Activated CD8-positive, alpha-beta memory T cell treated with anti-CD3 and anti-CD28 coated beads for 4 hours (primary cell): Measurements from ENCODE around the gene CCNQ.

Experiments
- DNase-seq, 2 donors: peaks; one replicate each; pipeline ENCODE4 v3.0.0-alpha.2; 2020; ENCODE audit warnings: low read depth in 2 of 2

Gene CCNQ

DNA sequence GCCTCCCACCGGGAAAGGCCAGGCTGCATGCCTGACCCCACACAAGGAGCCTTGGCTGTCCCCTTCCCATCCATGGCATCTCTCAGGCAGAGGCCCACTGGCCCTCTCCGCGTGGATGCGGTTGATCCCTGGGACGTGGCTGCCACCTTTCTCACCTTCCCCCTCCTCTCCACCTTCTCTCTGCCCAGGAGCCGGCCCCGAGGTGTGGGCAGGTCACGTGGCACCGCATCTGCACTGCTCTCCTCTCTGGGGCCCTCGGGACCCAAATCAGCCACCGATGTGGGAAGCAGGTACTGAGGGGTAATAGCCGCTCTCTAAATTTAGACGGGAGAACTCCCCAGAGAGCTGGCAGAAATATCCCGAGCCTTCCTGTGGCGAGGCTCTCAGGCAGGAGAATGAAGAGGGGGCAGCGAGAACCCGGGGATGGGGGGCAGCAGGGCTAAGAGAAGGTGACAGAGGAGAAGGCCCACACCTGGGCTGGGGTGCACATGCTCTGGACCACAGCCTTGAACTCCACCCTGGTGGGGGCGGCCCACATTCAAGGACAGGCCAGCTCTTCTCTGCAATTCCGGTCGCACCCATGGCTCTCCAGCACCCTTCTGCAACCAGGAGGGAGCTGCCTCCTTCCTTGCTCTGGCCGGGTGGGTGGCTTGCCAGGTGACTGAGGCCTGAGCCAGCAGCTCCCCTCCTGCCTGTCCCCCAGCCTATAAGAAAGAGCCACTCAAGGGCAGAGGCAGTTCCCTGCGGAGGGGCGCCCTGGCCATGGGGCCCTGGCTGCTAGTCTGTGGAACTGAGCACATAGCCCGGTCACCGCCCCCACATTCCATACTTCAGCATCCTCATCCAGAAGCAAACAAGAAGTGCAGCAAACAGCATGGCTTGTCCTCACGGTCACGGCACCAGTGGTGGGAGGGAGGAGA, 38.4 kb upstream of the CCNQ start:
- DNase-seq: no peak

DNA sequence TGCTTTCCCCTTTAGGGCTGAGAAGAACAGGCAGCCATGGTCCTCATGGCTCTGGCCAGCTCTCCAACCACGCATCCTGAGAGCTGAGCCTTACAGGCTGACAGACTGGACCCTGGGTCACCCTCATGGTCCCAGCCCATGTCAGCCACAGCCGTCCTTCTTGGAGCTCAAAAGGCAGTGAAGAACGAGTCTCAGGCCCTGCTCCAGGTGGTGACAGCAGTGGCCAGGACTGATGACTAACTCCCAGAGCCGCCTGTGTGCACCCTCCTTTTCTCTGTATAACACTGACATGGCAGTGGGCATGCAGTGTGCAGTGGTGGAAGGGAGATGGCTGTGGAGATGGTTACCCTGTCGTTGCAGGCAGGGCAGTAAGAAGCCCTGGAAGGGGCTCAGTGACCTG, 37.8 kb upstream of the CCNQ start:
- no peak for DNase-seq

DNA sequence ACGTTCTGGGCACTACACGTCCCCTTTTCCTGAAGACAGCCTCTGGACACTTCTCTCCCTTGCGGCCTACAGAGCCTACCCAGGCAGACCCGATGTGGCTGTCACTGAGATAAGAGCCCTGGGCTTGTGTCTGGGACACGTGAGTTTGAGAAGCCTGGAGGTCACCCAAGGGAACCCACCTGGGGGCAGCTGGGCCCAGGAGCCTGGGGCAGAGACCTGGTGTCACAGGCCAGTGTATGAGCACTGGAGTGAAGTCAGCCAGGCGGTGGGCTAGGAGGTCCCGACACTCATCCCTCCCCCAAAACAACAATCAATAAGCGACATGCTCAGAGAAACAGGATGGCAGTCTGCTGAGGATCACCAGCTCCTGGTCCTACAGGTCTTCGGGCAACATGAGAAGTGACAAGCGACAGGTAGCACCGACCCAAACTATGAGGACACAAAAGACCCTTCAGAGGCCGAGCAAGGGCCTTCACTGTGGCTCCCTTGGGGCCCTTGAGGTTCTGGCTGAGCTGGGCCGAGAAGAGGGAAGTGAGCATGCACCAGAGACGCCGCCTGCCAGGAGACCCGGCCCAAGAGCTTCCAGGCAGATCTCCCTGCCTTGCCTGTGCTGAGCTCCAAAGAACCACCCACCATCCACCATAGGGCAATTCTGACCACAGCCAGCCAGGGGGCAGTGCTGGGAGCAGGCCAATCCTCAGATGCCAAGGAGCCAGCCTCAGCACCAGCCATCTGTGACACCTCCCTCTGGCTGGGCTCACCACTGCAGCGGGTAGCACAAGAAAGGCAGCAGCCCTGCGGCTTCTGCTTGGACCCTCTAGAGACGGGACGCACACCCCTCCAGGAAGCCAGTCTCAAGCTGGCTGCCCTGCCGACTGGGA, 37.1 kb upstream of the CCNQ start:
- DNase-seq: no peak

DNA sequence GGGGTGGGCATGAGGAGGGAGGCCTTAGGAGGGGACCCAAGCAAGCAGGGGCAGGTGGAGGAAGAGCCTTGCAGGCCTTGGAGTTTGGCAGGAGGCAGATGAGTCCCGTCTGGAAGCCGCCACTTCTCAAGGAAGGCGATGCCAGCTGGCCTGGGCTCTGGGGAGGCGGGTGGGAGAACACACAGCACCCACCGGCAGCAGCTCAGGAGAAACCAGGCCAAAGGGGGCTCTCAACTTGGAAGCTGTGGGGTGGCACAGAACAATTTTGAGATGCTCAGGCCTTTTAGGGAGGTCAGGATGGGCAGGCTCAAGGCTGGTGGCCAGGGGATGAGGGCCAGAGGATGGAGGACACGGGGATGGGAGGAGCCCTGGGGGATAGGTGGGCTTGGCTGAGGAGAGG, 36.4 kb upstream of the CCNQ start:
- no peak for DNase-seq

DNA sequence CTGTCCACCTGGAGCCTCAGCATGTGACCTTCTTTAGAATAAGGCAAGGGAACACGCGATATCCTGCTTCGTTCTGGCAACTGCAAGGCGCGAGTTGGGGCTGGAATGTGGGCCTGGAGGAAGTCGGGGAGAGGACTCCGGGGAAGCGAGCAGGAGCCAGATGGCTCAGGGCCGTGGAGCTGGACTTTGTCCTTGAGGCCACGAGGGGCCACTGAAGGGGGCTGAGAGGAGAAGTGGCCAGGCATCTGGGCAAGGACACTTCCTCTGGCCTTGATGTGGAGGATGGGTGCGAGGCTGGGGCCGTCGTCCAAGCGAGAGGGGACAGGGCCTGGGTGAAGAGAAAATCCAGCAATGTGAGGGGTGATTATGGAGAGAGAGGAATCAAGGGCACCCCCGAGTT, 35.9 kb upstream of the CCNQ start:
- no peak for DNase-seq

DNA sequence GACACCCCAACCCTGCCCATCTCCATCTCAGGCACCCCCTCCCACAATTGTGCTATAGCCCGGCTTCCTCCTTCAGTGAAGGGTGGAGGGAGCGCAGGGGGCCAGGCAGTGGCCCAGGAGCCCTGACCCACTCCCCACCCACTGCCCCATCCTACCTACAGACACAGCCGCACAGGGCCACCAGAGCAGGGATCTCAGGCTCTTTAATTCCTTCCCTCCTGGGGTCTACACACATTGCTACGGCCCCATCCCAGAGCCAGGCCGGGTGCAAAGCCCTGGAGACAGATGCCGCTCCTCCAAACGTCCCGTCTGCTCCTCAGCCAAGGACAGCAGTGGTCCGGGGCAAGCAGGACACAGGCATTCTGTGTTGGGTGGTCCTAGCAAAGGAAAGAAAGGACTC, 35.3 kb upstream of the CCNQ start:
- DNase-seq: no peak

DNA sequence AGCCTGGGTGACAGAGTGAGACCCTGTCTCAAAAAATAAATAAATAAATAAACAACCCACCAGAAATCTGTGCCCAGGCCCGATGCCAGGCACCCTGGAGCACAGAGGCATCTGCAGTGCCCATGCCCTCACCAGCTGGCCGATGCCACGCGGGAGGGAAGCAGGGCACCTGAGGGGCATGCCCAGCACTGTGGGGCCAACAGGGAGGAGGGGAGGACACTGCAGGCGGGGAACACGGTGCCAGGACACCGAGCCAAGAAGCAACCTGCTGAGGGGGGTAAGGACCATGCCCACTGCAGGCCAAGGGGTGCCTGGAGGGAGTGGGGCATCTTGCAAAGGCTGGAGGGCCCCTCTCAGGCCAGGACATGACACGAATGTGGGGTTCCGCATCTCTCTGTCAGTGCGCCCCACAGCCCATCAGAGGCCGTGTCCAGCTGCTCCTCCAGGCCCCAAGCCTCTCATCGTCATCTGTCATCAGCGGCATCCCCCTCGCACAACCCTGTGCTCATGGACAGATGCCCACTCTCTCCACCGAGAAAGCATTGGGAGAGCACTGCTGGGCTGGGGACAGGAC, 34.8 kb upstream of the CCNQ start:
- no peak for DNase-seq

DNA sequence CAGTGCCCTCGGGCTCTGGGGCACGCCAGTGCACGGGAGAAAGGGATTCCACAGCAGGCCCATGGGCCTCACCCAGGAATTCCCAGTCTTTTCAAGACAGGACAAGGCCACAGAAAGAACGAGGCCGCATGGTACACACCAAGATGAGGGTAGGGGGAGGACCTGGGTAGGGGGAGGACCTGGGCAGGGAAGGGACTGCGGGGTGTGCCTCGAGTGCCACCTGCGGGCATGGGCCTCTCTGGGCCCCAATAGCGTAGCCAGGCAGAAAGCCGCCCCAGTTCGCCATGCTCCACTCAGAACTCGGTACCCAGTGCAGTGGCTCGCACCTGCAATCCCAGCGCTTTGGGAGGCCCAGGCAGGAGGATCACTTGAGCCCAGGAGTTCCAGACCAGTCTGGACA, 34.1 kb upstream of the CCNQ start:
- DNase-seq: no peak

DNA sequence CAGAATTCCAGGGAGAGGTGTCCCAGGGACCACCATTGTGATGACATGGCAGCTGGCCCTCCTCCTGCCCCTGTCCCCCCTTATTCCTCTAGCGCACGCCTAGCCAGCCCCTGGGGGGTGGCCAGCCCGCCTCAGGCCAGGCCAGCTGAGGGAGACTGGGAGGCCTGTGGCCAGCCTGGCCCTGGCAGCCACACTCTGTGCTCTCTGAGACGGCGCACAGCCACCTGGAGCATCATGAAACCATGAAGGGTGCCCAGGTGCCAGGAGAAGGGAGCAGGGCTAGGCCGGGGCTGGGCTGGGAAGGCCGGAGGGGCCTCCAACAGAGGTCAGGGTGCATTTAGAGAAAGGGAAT, 33.6 kb upstream of the CCNQ start:
- DNase-seq: no peak

DNA sequence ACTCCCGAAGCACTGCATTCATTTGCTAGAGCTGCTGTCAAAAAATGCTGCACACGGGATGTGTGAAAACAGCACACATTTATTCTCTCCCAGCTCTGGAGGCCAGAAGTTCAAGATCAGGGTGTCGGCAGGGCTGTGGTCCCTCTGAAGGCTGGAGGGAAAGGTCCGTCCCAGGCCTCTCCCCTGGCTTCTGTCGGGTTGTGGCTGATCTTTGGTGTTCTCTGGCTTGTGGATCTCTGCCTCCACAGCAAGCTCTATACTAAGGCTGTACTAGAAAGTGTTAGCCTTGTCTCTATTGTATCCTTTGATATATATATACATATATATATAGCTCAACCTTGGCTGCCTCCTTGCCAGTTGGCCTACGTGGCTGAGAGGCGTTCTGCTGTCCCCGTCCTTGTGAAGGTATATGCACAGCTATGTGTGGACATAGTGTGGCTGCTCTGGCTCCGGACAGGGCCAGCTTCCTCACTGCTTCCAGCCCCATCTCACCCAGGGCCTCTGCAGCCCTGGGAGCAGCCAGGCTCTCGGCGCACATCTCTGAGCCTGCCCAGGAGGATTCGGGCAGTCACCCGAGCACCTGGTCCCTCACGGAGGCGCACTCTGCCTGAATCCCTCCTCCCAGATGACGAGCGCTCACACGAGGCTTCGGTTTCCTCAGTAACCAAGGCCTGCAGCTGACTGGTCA, 33.1 kb upstream of the CCNQ start:
- no peak for DNase-seq

DNA sequence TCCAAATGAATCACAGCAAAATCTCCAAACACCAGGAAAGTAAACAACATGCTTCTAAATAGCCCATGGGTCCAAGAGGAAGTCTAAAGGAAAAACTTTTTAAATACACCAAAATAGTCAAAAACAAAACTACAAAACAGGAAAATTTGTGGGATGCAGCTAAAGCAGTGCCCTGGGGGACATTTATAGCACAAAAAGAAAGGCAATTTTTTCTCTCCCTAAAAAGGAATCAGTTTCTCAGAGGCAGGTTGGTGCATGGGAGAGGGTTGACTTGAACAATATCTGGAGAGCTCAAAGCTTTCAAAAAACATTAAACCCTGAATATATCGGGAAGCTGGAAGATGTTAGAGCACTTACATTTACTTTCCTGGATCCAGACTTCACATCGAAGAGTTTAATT, 32.4 kb upstream of the CCNQ start:
- DNase-seq: no peak

DNA sequence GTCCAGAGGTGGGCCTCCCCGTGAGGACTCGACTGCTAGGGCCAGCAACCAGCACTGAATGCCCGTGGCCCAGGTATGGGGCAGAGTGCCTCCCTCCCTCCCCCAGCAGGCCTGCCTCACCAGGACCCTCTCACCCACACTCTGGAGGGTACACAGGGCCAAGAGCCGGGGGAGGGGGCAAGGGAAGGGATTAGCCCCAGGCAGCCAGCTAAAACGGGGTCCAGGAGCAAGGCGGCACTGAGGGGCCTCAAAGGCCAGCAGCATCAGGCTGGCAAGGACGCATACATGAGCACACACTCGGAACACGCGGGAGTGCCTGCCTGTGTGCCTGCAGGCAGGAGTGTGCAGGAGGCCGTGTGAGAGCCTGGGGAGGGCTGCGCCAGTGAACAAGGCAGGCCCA, 29.7 kb upstream of the CCNQ start:
- DNase-seq: no peak

DNA sequence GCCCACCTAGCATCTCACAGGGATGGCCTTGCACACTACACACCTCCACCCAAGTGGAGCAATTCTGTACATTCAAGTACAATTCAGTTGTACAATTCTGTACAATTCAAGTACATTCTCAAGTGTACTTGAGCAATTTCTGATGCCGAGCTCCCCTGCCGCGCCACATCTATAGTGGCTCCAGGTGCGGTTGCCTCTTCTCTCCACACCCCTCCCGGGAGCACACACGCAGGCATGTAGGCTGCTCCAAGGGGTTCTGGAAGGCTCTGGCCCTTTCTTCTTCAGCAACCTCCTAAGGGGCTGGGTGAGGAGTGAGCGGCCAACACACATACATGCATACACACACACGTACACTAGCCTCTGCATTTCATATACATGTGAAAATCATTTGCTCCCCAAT, 29.2 kb upstream of the CCNQ start:
- no peak for DNase-seq

DNA sequence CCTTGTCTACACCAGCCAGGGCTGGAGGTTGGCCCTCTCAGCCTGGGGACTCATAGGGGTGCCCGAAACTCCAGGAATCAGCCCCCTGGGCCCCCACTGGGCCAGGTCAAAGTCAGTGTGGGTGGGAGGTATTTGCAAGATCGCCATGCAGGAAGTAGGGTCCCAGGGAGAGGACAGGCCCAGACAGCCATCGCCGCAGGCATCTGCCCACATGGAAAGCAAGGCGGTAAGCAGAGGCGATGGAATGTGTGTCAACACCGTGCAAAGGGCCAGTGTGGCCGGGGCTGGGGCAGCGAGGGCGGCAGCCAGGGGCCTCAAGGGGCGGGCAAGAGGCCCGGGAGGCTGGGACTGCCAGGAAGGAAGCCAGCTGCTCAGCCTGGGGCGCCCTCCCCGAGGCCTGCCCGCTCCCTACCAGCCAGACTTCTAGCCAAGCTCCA, 28.8 kb upstream of the CCNQ start:
- DNase-seq: no peak

DNA sequence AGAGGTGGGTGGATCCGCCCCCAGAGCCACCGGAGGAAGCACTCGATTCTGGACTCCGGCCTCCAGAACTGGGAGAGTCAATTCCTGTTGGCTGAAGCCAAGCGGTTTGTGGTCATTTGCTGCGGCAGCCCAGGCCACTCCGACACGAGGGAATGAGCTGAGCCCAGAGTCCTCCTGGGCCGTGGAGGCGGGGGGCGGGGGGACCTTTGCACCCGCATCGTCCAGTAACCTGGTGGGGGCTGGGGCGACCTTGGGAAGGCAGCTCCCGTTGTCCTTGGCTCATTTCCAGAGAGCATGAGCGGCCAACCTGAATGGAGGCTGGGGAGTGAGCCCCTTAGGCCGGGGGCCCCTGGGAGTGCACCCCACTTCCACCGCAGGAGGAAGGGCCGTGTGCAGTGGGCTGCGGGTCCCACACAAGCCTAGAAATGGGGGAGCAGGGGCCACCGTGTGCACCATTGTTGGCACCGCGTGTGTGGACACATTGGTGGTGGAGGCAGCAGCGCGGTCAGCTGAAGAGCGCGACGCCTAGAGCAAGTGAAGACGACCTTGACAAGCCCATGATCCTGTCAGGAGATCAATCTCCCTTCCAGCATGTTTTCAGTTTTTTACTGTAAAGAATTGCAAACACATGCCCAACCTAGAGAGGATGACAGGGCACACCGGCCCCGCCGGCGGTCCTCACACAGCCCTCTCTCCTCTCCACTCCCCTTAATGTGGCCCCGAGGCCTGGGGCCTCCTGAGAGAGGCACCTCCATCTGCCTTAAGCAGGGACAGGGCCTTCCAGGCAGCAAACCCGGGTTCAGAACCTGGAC, 28.1 kb upstream of the CCNQ start:
- DNase-seq: no peak

DNA sequence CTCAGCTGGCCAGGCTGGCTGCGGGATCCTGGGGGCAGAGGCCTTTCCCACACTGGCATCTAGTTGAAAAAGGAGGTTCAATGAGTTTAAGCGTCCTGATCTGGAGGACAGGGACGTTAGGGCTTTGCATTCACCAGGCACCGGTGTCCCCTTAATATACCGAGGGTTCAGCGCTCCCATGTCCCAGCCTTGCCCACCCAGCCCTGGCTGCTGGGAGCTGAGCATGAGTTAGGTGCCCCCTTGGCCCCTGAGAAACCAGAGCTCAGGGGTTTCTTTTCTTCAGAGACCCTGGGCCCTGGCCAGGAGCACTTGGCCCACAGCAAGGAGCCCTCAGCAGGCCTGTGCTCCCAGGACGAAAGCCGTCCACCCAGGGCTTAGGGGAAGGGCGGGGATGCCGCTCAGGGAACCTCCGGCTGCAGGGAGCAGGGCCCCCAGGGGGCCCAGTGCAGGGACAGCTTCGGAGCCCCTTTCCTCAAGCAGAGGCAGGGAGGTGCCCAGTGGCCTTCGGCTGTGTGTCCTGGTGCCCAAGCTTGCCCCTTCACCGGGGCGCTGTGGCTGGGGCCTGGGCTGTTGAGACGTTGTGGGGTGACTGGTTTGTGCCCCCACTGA, 27.2 kb upstream of the CCNQ start:
- DNase-seq: no peak

DNA sequence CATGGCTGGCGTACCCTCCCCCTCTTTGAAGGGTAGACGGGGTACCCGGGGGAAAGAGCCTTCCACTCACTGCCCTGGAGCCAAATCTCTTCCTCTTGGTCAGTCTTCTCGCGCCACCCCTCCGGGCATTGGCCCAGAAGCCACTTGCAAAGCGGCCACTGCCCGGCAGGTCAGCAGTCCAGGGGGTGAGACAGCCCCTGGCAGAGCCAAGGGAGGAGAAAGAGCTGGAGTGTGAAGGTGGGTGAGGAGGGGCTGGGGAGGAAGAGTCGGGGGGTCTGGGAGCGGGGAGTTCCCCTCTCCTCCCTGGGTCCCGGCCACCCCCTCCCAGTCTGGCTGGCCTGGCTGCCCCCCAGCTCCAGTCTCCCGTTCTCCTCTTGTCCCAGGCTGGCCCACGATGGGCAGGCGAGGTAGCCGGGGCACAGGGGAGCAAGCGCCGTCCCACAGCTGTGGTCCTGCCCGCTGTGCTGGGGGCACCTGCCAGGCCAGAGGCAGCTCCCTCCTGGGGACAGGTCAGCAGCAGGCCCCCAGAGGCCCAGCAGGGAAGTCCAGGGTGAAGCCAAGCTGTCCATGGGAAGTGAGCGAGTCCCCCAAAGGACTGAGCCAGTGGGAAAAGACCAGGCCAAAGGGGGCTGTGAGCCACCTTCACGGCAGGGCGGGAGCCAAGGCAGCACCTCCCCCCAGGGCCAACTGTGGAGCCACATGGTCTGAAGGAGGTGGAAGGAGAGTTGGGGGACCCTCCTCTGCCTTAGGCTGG, 26.5 kb upstream of the CCNQ start:
- DNase-seq: no peak

DNA sequence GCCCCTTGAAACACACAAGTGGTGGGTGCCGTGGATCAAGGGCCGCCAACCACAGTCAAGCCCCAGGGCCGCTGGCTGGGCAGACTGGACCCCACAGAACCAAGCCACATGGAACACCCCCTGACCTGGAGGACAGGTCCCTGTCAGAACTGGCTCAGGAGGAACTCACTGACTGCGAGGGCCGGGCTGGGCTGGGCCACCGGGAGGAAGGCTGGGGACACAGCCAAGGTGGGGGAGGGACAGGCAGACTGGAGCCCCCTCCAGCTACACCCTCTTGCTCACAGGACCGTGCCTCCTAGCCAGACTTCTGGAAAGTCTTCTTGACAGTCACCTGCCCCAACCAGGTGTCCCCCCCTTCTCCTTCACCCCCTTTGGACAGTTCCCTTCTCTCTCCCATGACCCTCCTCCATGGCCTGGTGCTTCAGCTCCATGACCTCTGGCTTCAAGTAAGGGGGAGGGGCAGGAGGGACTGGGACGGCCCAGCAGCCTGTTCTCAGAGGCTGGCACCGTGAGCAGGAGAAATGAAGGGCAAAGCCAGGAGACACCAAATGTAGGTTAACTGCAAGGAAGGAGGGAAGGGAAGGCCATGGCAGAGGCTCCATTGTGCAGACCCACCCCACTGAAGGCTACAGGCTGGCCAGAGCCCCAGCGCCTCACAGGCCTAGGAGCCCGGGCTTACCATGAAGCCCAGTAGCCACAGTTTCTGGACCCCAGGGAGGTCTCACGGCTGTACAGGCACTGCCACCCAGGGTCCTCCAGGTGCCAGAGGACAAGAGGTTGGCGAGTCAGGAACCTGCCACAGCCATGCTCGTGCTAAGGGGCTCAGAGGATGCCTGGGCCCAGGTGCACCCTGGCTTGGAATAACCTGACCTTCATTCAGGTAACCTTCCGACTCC, 25.5 kb upstream of the CCNQ start:
- DNase-seq: no peak
